Duodenal mucosa (tissue), 2 donors: ENCODE measurements around the gene INPP5D.

ENCODE experiments used
- H3K27ac ChIP-seq: one replicate; pipeline ENCODE4 v1.7.0; 2013; ENCODE audit warnings: low read depth, low read length
- H3K27me3 ChIP-seq, 2 donors: one replicate each; pipeline ENCODE4 v1.7.0; 2013; ENCODE audit warnings: low read length in 2 of 2, control low read depth in 1 of 2; ENCODE audit not compliant: insufficient read depth in 2 of 2, control insufficient read depth in 1 of 2
- H3K36me3 ChIP-seq, 2 donors: one replicate each; pipeline ENCODE4 v1.7.0; 2013; ENCODE audit warnings: low read length in 2 of 2, control low read depth in 1 of 2; ENCODE audit not compliant: insufficient read depth in 2 of 2, control insufficient read depth in 1 of 2
- H3K4me1 ChIP-seq, 2 donors: one replicate each; pipeline ENCODE4 v1.7.0; 2013; ENCODE audit warnings: low read length in 2 of 2, control low read depth in 1 of 2; ENCODE audit not compliant: insufficient read depth in 2 of 2, control insufficient read depth in 1 of 2
- H3K4me3 ChIP-seq, 2 donors: one replicate each; pipeline ENCODE4 v1.7.0; 2013; ENCODE audit warnings: low read length in 2 of 2, low read depth in 1 of 2
- H3K9ac ChIP-seq, 2 donors: one replicate each; pipeline ENCODE4 v1.7.0; 2013; ENCODE audit warnings: low read length in 2 of 2, low read depth in 1 of 2
- H3K9me3 ChIP-seq, 2 donors: one replicate each; pipeline ENCODE4 v1.7.0; 2013; ENCODE audit warnings: low read length in 2 of 2, control low read depth in 1 of 2; ENCODE audit not compliant: control insufficient read depth in 1 of 2

INPP5D gene

DNA sequence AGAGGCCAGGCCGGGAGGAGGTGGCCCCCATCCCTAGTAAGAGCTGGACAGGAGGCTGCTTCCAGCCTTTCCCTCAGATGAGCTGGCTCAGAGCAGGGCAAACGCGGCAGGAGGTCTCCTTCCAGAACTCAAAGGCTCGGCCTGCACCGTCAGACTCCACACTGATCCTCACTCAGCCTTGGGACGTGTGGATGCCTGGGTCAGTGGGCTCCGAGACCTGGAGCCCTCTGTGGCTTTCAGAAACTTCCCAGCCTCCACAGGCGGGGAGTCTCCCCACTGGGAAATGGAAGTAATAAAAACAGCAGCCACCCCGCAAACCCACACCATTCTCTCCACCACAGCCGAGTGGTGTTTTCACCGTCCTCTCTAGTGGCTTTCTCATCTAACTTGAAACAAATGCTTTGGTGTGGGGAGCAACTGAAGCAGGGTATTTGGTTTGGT is 54.3 kb downstream of the INPP5D start:
- Histone ChIP-seq H3K27ac (no peak overlapping the region), H3K9me3 (no peaks in the 10 kb centered on the region), H3K4me3 (no peak overlapping the region), H3K9ac (no peak overlapping the region), H3K36me3 (no peaks in the 10 kb centered on the region), H3K4me1 (peaks cover 4 to 5% of the 10 kb centered on the region in 2 donors), H3K27me3 (no peaks in the 10 kb centered on the region)

DNA sequence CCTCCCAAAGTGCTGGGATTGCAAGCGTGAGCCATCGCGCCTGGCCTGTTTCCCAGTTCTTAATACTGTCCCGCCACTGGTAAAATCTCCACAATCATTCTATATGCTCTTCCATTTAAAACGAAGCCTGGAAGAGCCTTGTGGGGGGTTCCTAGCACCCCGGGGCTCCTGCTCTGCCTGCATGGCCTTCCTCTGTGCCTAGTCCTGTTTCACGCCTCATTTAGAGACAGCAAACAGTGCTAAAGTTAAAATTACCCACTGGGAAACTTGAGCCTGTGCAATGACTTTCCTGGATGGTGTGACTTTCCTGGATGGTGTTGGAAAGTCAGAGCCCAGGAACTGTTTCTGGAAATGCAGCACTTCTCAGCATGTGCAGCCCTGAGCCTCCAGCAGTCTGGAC is 55.0 kb downstream of the INPP5D start:
- Histone ChIP-seq H3K27me3 (no peaks in the 10 kb centered on the region), H3K4me3 (no peak overlapping the region), H3K4me1 (peaks cover 4 to 5% of the 10 kb centered on the region in 2 donors), H3K9me3 (no peaks in the 10 kb centered on the region), H3K36me3 (no peaks in the 10 kb centered on the region), H3K9ac (no peak overlapping the region), H3K27ac (no peak overlapping the region)

DNA sequence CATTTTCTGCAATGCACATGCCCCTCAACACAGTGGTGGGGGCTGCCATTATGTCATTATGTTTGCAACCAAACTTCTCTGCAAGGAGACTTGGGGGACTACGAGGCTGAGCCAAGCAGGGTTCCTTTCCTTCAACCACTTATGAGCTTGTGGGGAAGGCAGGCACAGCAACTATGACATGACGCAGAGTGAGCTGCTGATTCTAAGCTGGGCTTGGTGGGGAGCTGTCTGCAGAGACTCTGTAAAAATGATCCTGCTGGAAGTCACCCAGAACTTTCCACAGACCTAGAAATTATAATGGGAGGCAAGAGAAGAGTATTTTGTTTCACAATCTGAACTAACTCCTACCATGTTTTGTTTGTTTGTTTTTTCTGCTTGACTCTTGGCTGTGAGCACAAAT is 55.6 kb downstream of the INPP5D start:
- Histone ChIP-seq H3K27me3 (no peaks in the 10 kb centered on the region), H3K4me1 (peaks cover 4 to 5% of the 10 kb centered on the region in 2 donors), H3K36me3 (no peaks in the 10 kb centered on the region), H3K9ac (no peak overlapping the region), H3K4me3 (no peak overlapping the region), H3K9me3 (no peaks in the 10 kb centered on the region), H3K27ac (no peak overlapping the region)

DNA sequence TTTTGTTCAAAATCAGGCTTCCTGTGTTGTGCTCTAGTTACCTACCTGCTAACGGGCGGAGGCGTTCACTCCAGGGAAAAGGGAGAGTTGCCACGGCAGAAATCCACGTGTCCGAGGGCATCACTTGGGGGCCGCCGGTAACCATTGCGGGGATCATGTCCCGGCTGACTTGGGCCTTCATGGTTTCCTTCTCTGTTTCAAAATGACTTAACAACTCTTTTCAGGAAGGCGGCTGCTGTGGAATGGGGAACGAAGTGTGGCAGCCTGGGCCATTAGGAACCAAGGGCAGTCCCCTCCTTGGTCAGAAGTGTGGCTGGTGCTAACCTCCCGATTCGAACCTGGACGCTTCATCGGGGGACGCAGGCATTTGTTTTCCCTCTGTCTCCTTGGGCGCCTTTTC is 56.8 kb downstream of the INPP5D start:
- Histone ChIP-seq H3K27ac (no peak overlapping the region), H3K4me1 (peaks cover 4 to 5% of the 10 kb centered on the region in 2 donors), H3K9me3 (no peaks in the 10 kb centered on the region), H3K9ac (no peak overlapping the region), H3K4me3 (no peak overlapping the region), H3K27me3 (no peaks in the 10 kb centered on the region), H3K36me3 (peaks cover 0 to 2% of the 10 kb centered on the region in 2 donors)

DNA sequence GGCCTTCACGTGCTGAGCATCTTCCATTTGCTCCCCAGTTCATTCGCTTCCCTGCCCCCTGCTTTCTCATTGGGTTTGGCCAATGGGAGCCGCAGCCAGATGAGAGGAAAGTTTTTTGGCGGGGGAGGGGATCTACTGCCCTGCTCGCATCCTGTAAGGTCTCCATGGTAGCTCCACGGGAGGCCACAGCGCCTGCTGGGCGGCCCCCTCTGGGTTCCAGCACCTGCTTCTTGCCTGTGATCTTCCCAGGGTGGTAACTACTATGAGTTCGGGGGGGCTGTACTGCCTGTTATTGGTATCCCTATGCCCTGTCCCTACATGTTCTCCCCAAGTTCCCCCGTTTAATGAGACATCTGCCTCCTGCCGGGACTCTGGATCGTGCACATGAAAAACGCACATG is 57.2 kb downstream of the INPP5D start:
- Histone ChIP-seq H3K36me3 (peaks cover 3 to 5% of the 10 kb centered on the region in 2 donors), H3K4me1 (peaks cover 4 to 5% of the 10 kb centered on the region in 2 donors), H3K9ac (no peak overlapping the region), H3K4me3 (no peak overlapping the region), H3K9me3 (no peaks in the 10 kb centered on the region), H3K27me3 (no peaks in the 10 kb centered on the region), H3K27ac (no peak overlapping the region)

DNA sequence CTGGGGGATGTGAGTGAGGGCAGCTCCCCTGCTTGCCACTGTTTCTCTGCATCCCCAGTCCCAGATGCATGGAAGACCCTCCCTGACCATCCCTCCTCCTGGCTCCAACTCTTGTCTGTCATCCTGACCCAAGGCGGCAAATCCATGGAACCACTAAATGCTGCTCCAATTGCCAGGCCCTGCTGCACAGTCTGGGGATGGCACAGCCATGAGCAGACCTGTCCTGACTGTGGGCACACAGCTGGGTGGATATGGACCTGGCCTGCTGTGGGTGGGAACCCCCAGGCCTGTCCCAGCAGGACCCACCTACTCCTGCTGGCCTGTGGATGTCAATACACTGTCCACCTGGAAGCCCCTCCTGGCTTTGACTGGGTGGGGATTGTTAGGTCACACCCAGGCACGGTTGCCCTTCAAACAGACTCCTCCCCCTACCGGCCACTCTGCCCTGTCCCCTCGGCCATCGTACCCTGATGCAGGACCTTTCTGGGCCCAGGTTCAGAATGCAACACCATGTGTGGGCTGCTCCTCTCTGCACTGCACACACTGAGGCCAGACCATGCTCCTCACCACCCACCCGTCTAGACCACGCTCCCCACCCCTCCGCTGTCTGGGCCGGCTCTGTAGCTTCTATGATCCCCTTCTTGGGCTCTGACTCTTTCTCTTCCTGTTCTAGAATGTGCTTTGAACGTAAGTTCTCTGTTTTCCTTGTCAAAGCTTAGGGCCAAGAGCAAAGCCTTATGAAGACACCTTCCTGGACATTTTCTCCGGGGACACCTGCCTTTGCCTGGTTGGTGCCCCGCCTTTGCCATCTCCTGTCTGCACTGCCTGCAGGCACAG is 57.9 kb downstream of the INPP5D start:
- Histone ChIP-seq H3K9ac (no peak overlapping the region), H3K9me3 (no peaks in the 10 kb centered on the region), H3K27me3 (no peaks in the 10 kb centered on the region), H3K4me1 (peaks cover 2 to 5% of the 10 kb centered on the region in 2 donors), H3K36me3 (peaks cover 3 to 5% of the 10 kb centered on the region in 2 donors), H3K27ac (no peak overlapping the region), H3K4me3 (no peak overlapping the region)

DNA sequence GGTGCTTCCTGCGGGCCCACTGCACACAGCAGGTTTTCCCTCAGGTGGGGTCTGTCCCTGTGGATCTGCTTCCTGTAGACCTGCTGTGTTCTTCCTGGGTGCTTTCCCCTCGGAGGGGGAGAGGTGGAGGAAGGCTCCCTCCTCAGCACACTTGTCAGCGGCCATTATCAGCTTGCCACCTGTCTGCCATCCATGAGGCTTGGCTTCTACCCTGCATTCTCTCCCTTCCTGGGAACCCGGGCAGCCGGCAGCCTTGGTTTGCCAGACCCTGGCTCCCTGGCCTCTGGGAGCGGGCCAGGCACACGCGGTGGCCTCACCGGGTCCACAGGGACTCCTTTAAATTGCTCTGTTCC is 58.5 kb downstream of the INPP5D start:
- H3K27me3 ChIP-seq: no peaks in the 10 kb centered on the region
- no peak overlapping the region for H3K9ac ChIP-seq
- H3K27ac ChIP-seq: no peak overlapping the region
- H3K36me3 ChIP-seq: peaks cover 3 to 6% of the 10 kb centered on the region in 2 donors
- H3K9me3 ChIP-seq: no peaks in the 10 kb centered on the region
- H3K4me1 ChIP-seq: peaks cover 0 to 5% of the 10 kb centered on the region in 2 donors
- H3K4me3 ChIP-seq: no peak overlapping the region

DNA sequence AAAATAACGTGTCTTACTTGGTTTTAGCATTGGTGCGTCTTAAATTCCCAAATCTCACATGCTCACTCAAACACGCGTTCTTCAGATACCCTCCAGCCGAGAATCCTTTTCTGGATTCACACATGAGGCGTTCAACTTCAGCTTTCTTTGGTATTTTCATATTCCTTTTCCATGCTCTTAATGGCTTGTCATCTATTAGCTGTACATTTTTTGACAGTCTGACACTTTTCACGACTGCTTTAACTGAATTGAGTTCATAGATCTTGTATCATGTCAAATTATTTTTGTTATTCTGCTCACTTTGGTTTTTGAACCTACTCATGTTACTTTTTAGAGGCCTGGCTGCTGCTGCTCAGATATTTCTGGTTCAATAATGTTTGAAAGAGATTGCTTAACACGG is 59.0 kb downstream of the INPP5D start:
- Histone ChIP-seq H3K4me1 (peaks cover 0 to 5% of the 10 kb centered on the region in 2 donors), H3K9me3 (no peaks in the 10 kb centered on the region), H3K36me3 (peaks cover 3 to 9% of the 10 kb centered on the region in 2 donors), H3K4me3 (no peak overlapping the region), H3K27ac (no peak overlapping the region), H3K27me3 (no peaks in the 10 kb centered on the region), H3K9ac (no peak overlapping the region)

DNA sequence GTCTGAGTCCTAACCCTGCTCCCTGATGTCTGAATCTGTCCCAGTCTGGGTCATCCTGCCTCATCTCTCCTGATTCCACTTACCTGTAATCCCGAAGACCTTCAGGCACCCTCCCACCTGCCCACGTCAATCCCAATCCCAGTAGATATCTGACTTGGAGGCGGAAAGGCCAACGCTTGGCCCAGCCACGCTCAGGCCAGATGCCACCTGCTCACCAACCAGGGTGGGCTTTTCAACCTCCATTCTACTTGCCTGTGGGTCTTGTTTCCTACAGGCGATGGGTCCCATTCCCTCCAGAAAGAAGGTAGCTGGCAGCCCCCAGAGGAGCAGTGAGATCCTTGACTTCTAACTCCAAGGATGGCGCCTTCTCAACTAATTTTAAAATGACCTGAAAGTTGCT is 59.7 kb downstream of the INPP5D start:
- H3K27me3 ChIP-seq: no peaks in the 10 kb centered on the region
- peaks cover 3 to 12% of the 10 kb centered on the region in 2 donors for H3K36me3 ChIP-seq

DNA sequence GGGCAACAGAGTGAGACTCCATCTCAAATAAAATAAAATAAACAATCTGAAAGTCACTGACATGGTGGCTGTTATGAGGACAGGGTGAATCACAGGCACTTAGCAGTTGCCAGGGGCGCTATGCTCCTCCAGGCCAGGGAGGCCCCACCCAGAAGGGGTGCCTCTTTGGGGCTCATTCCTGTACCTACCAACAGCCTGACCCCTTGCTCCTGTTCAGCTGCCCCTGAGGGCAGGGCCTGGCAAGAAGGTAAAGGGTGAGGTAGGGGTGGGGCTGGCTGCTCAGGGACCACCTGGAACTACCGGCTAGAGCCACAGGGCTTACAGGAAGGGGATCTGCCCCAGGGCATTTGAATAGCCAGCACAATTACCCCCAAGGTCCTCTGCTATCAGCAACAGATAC is 60.3 kb downstream of the INPP5D start:
- H3K9me3 ChIP-seq: no peaks in the 10 kb centered on the region
- no peak overlapping the region for H3K4me3 ChIP-seq
- H3K4me1 ChIP-seq: peaks cover 0 to 5% of the 10 kb centered on the region in 2 donors
- no peak overlapping the region for H3K9ac ChIP-seq
- H3K36me3 ChIP-seq: peaks cover 3 to 12% of the 10 kb centered on the region in 2 donors
- H3K27me3 ChIP-seq: no peaks in the 10 kb centered on the region
- no peak overlapping the region for H3K27ac ChIP-seq

More for the DNA sequence above, 59.7 kb downstream of the INPP5D start:
- Histone ChIP-seq H3K4me1 (peaks cover 0 to 5% of the 10 kb centered on the region in 2 donors), H3K9me3 (no peaks in the 10 kb centered on the region), H3K4me3 (no peak overlapping the region), H3K27ac (no peak overlapping the region), H3K9ac (no peak overlapping the region)
